IMR-90 (cell line): ENCODE data around the gene PHACTR3.

Experiments
- CHD1 ChIP-seq: IDR thresholded peaks from 2 replicates; pipeline ENCODE4 v1.6.1; 2012; ENCODE audit warnings: low read depth, low read length, improper control_type of control experiment
- TF ChIP-seq, protein P1 (sequence below): conservative IDR thresholded peaks from 2 replicates; pipeline ENCODE4 v1.5.1; 2012; ENCODE audit warnings: mild to moderate bottlenecking, low read depth, low read length, improper control_type of control experiment

DNA sequence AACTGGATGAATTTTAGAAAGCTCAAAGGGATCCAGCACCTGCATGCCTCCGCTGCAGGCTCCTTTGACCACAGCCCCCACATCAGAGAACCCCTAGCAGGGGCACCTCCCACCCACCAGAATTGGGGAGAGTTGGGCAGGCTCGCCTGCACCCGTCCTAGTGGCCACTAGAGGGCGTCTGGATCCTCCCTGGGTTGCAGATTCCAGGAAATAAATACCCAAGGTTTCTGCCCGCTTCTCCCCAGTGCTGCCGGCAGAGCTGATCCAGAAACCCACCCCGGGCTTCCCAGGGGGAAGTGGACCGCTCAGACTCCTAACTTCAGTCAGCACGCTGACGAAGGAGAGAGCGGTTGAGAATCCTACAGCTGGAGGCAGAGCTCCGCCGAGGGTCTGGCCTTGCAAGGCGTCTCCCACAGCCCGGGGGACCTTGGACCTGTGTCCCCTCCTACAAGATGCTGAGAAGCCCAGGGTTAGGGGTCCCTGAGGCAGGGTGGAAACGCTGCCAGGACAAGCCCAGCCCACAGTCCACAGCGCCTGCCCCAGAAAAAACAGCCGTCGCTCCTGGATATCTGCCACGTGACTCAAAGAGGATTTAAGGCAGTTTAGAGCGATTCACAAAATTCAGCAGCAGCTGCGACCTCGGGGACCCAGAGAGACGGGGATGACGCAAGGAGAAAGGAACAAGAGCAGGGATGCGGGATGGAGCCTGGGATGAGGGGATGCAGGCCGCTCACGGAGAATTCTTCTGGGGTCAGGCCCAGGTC, 32.6 kb upstream of the PHACTR3 start:
- TF ChIP-seq CHD1 = no peak
- TF ChIP-seq, protein P1, sequence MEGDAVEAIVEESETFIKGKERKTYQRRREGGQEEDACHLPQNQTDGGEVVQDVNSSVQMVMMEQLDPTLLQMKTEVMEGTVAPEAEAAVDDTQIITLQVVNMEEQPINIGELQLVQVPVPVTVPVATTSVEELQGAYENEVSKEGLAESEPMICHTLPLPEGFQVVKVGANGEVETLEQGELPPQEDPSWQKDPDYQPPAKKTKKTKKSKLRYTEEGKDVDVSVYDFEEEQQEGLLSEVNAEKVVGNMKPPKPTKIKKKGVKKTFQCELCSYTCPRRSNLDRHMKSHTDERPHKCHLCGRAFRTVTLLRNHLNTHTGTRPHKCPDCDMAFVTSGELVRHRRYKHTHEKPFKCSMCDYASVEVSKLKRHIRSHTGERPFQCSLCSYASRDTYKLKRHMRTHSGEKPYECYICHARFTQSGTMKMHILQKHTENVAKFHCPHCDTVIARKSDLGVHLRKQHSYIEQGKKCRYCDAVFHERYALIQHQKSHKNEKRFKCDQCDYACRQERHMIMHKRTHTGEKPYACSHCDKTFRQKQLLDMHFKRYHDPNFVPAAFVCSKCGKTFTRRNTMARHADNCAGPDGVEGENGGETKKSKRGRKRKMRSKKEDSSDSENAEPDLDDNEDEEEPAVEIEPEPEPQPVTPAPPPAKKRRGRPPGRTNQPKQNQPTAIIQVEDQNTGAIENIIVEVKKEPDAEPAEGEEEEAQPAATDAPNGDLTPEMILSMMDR = peak; percentile 75
